ENCODE results near the gene TRPM5. TPM values are rescaled to one million over a fixed set of nuclear protein-coding genes. Genes with fewer than 3 reads are reported as not detected.

Gene TRPM5
- total RNA-seq, 1 experiment from 2014 or later, result not detected

DNA sequence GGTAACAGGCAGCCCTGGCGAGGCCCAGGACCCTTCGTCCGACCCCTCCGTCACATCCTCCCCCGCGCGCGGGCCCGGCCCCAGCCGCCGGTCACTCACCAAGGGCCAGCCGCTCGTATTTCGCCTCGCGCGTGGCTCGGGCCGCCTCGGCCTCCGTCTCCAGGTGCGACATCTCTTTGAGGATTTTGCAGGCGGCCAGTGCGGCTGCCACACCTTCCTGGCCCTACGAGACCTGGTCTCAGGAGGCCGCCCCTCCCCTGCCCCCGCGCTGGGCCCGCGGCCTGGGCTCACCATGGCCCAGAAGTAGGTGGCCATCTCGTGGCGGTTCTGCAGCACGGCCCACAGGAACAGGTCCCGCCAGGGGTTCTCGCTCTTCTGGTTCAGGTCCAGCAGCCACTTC is 29.7 kb downstream of the TRPM5 start:
- Histone ChIP-seq H3K9me3 (ENCODE audit: low read depth, low read length, poor library complexity, severe bottlenecking) (no peaks in the 10 kb centered on the region), H3K4me1 (ENCODE audit: insufficient read depth, low read length, poor library complexity, severe bottlenecking) (no peaks in the 10 kb centered on the region), H3K4me3 (ENCODE audit: low read depth, low read length, poor library complexity, severe bottlenecking) (no peak overlapping the region), H3K36me3 (ENCODE audit: insufficient read depth, low read length, poor library complexity, severe bottlenecking) (no peaks in the 10 kb centered on the region), H3K27ac (ENCODE audit: low read depth, low read length, poor library complexity, severe bottlenecking) (no peak overlapping the region), H3K27me3 (replicated peaks; ENCODE audit: insufficient read depth, low read depth, low read length, poor library complexity) (no peaks in the 10 kb centered on the region)
- POLR2A ChIA-PET (ENCODE audit: low non-redundant PET), result no interaction called here
- intact Hi-C loops (cut with micrococcal nuclease; ENCODE audit: unreplicated experiment), result no loop called here
- no peak for DNase-seq (ENCODE audit: low spot score)
- TF ChIP-seq, protein P1, sequence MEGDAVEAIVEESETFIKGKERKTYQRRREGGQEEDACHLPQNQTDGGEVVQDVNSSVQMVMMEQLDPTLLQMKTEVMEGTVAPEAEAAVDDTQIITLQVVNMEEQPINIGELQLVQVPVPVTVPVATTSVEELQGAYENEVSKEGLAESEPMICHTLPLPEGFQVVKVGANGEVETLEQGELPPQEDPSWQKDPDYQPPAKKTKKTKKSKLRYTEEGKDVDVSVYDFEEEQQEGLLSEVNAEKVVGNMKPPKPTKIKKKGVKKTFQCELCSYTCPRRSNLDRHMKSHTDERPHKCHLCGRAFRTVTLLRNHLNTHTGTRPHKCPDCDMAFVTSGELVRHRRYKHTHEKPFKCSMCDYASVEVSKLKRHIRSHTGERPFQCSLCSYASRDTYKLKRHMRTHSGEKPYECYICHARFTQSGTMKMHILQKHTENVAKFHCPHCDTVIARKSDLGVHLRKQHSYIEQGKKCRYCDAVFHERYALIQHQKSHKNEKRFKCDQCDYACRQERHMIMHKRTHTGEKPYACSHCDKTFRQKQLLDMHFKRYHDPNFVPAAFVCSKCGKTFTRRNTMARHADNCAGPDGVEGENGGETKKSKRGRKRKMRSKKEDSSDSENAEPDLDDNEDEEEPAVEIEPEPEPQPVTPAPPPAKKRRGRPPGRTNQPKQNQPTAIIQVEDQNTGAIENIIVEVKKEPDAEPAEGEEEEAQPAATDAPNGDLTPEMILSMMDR (conservative IDR thresholded peaks at IDR 0.05; ENCODE audit: low read depth, low read length), result no peak
- TF ChIP-seq EZH2 (IDR thresholded peaks at IDR 0.05; ENCODE audit: borderline replicate concordance, low read depth, low read length, poor library complexity, severe bottlenecking), result no peak
- BruUV-seq (replicated peaks), result no TSS peak
- CTCF ChIA-PET, result no interaction called here

DNA sequence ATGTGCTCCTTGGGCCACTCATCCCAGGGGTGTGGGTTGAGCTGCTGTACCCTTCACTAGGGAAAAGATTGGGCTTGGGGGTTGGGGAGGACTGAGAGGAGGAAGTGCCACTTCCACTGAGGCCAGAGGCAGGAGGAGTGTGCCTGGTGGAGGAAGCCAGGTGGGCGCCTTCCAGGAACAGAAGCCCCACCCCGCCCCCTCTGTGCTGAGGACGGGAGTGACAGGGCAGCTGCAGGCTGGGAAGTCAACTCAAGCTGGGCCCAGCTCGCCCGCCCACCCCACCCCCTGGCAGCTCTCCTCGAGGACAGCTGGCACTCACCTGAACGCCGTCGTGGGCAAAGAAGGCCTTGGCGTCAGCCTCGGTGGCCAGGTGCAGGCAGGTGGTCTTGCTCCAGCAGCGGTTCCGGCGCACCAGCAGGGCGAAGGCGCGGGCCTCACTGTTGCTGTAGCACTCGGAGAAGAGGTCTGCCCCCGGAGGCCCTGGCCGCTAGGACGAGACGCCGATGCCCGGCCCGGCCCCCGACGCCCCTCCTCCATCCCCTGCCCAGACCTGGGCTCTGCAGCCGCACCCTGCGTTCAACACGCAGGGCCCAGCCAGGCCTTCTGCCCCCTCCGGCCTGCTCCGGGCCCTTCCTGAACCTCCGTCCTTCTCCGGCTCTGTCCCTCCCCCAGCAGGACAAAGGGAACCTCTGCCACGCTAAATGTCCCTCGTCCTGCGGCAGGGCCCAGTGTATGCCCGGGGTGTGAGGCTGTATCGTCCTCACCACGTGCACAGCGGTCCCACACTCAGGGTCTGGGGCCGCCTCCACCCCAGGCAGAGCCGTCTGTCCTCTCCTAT is 30.4 kb downstream of the TRPM5 start:
- Histone ChIP-seq H3K4me3 (ENCODE audit: low read depth, low read length, poor library complexity, severe bottlenecking) (no peak overlapping the region), H3K9me3 (ENCODE audit: low read depth, low read length, poor library complexity, severe bottlenecking) (no peaks in the 10 kb centered on the region), H3K27ac (ENCODE audit: low read depth, low read length, poor library complexity, severe bottlenecking) (no peak overlapping the region), H3K36me3 (ENCODE audit: insufficient read depth, low read length, poor library complexity, severe bottlenecking) (no peaks in the 10 kb centered on the region), H3K27me3 (replicated peaks; ENCODE audit: insufficient read depth, low read depth, low read length, poor library complexity) (no peaks in the 10 kb centered on the region), H3K4me1 (ENCODE audit: insufficient read depth, low read length, poor library complexity, severe bottlenecking) (no peaks in the 10 kb centered on the region)
- no TSS peak for BruUV-seq (replicated peaks)
- intact Hi-C loops (cut with micrococcal nuclease; ENCODE audit: unreplicated experiment), result no loop called here
- no peak for DNase-seq (ENCODE audit: low spot score)
- TF ChIP-seq, protein P1 (conservative IDR thresholded peaks at IDR 0.05; ENCODE audit: low read depth, low read length), result no peak
- TF ChIP-seq EZH2 (IDR thresholded peaks at IDR 0.05; ENCODE audit: borderline replicate concordance, low read depth, low read length, poor library complexity, severe bottlenecking), result no peak
- POLR2A ChIA-PET (ENCODE audit: low non-redundant PET), result interaction anchor here (0.6 kb wide), 1 partner anchor 9 kb away, joined by 10 read pairs; no protein-coding TSS in a partner anchor
- CTCF ChIA-PET, result no interaction called here

DNA sequence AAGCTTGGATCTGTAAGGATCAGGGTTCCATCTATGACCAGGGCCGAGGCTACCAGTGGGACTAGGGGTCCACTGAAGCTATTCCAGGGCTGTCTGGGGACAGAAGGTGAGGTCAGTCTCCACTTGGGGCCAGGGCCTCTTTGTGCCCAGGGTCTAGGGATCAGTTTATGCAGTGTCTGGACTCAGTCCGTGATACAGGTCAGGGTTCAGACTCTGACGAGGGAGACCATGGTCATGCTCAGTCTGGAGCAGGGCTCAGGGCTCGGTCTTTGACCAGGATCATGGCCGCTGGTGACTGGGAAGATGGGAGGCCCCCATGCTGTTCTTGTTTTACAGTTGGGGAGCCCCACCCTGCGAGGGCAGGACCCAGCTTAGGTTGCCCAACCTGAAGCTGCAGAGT is 32.0 kb downstream of the TRPM5 start:
- H3K27ac ChIP-seq (ENCODE audit: low read depth, low read length, poor library complexity, severe bottlenecking), result no peak overlapping the region
- intact Hi-C loops (cut with micrococcal nuclease; ENCODE audit: unreplicated experiment), result no loop called here
- H3K9me3 ChIP-seq (ENCODE audit: low read depth, low read length, poor library complexity, severe bottlenecking), result no peaks in the 10 kb centered on the region
- TF ChIP-seq EZH2 (IDR thresholded peaks at IDR 0.05; ENCODE audit: borderline replicate concordance, low read depth, low read length, poor library complexity, severe bottlenecking), result no peak
- H3K4me3 ChIP-seq (ENCODE audit: low read depth, low read length, poor library complexity, severe bottlenecking), result no peak overlapping the region
- H3K4me1 ChIP-seq (ENCODE audit: insufficient read depth, low read length, poor library complexity, severe bottlenecking), result no peaks in the 10 kb centered on the region
- no peak for DNase-seq (ENCODE audit: low spot score)
- H3K27me3 ChIP-seq (replicated peaks; ENCODE audit: insufficient read depth, low read depth, low read length, poor library complexity), result no peaks in the 10 kb centered on the region
- no TSS peak for BruUV-seq (replicated peaks)
- CTCF ChIA-PET, result no interaction called here
- no peaks in the 10 kb centered on the region for H3K36me3 ChIP-seq (ENCODE audit: insufficient read depth, low read length, poor library complexity, severe bottlenecking)
- POLR2A ChIA-PET (ENCODE audit: low non-redundant PET), result no interaction called here
